HG03103 (cell line): Measurements from ENCODE around the gene DYNC1H1.
A peak's percentile ranks its signal among the peaks of the same experiment; 100 is the strongest.

Experiments used
- ATAC-seq: cut with Tn5 transposase; IDR thresholded peaks from one replicate; pipeline ENCODE4 v1.9.1; 2021; ENCODE audit warnings: low read depth; ENCODE audit not compliant: unreplicated experiment

The DYNC1H1 gene

DNA sequence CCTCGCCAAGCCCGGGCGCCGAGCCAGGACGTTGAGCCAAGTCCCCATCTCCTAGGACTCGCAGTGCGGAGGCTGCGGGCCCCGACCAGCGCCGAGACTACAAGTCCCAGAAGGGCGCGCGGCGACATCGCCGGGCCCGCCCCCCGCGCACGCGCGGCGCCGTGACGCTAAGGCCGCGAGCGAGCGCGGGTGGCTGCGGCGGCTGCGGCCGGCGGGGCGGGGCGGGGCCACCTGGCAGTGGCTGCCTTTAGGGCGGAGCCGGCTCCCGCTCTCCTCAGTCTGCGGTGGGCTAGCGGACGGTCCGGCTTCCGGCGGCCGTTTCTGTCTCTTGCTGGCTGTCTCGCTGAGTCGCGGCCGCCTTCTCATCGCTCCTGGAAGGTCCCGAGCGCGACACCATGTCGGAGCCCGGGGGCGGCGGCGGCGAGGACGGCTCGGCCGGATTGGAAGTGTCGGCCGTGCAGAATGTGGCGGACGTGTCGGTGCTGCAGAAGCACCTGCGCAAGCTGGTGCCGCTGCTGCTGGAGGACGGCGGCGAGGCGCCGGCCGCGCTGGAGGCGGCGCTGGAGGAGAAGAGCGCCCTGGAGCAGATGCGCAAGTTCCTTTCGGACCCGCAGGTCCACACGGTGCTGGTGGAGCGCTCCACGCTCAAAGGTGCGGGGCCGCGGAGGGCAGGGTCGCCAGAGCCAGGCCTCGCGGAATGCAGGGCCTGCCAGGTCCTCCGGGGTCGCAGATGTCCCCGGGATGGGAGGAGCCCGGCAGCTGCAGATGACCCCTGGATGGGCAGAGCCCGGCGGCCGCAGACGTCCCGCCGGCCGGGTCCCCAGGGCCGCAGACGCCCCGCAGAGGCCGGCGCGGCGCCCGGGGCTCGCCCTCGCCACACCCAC, at the start of gene DYNC1H1:
Gene DYNC1H1 (plus strand): TSS at position 277 of the 884 bp plus-strand sequence. CDS start 119 bp downstream, at position 396.
- peak; percentile 79 for ATAC-seq

- ATAC-seq, result no peak
Measured at GRCh38 chr14:101915871-101916815, 48.2 kb upstream of the DYNC1H1 start.

DNA sequence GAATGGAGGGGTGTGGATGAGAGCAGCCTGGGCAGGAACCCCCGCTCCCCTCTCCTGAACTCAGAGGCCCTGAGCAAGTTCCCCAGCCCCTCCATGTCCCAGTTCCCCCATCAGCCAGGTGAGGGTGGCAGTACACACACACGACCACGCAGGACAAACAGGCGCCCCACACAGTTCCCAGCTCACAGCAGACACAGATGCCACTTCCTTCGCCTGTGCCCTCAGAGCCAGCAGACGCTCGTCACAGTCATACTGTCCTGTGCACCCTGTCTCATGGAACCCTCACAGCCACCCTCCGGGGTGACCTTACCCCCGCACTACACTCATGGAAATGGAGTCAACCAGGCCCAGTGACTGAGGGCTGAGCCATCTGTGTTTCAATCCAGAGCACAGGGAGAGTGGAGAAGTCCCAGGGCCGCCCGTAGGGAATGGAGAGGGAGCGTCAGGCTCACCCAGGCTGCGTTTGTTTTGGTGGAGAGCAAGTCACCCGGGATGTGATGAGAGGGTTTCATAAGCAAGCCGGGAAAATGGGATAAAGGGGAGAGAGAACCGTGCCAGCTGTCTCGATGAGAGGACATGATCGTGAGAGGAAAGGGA, 47.5 kb upstream of the DYNC1H1 start:
- ATAC-seq, result no peak

DNA sequence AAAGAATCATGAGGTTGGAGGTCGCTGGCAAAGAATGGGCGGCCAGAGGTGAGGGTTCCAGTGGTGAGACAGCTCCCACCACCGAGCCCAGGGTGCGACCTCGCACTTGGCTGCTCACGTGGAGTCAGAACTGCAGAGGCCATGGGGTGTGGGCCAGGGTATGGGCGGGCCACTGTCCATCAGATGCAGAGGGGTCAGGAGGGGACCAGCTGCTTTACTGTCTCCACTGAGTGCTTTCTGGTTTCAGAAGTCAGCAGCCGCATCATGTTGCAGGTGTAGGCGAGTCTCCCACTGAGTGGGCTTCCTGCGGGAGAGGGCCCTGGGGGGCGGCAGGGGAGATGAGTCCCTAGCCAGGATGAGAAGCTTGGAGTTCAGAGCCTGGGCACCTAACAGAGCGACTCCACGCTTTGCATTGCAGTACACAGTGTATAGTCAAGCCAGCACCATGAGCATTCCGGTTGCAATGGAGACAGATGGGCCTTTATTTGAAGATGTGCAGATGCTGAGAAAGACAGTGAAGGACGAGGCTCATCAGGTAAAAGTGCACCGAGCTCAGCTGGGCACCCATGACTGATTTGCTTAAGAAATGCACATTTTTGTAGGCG, 46.9 kb upstream of the DYNC1H1 start:
- ATAC-seq, result no peak

DNA sequence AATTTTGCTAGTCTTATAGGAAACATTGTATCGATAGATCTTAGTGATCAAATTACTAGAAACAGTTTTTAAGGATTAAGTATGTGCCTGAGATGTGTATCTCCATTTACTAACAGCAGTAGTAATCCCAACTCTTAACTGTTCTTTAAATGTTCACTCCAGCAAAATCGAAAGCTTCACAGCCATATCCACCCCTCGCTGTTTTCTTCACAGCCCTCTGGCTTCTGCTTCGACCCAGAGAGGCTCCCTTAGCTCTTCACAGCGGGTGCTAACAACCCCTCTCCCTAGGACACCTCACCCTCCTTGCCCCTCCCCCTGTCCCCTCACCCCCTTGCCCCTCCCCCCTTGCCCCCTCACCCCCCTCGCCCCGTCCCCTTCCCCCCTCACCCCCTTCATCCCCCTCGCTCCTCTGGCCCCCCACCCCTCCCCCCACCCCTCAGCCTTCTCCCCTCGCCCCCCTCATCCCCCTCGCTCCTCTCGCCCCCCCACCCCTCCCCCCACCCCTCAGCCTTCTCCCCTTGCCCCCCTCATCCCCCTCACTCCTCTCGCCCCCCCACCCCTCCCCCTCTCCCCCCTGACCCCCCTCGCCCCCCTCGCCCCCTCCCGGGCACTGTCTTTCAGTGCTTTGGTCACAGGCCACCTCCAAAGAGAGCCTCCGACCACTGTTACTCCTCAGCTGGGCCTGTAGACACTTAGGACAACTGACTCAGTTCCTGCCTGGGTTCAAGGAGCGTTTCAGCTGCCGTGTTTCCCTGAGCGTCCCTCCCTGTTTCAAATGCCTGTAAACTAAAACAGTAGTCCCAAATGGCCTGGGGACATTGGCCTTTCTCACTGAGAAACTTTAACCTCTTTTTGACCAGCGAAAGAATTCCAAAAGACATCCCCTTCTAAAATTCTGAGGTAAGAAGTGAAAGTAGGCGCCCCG, 46.0 kb upstream of the DYNC1H1 start:
- ATAC-seq, result no peak

- ATAC-seq, result no peak
Measured at GRCh38 chr14:101920271-101920670, 44.1 kb upstream of the DYNC1H1 start.

GRCh38 chr14:101922866-101923265, 41.5 kb upstream of the DYNC1H1 start:
- ATAC-seq, result no peak

DNA sequence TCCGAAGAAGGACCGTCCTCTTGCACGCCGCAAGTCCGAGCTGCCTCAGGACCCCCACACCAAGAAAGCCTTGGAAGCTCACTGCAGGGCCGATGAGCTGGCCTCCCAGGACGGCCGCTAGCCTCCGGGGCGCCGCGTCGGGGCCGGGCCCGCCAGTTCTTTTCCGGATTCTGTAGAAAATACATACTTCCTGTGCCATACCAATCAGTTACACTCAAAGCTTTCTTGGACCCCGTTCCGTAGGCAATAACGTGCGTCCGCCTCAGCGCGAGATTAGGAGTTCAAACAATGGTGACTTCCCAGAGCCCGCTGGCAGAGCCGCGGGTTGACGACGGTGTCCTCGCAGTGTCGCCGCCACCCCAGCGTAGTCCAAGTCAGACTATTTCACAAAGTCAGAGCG, 39.2 kb upstream of the DYNC1H1 start:
- ATAC-seq, result no peak

DNA sequence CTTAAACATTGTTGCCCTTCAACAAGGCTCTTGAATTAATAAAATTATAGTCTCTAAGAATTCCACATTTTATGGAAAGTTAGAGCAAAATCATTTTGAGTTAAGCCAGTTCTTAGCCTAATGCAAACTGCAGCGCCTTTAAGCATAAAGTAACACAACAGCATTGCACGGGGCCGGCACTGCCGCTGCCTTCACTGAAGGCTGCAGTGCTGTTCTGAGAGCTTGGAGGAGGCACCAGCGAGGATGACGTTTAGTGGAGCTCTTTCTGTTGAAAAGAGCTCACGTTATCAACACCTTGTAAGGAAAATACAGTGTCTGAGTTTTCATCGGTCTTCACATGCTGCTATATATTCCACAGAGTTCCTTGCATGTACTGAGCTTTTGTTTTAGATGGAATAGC, 38.3 kb upstream of the DYNC1H1 start:
- ATAC-seq, result no peak

DNA sequence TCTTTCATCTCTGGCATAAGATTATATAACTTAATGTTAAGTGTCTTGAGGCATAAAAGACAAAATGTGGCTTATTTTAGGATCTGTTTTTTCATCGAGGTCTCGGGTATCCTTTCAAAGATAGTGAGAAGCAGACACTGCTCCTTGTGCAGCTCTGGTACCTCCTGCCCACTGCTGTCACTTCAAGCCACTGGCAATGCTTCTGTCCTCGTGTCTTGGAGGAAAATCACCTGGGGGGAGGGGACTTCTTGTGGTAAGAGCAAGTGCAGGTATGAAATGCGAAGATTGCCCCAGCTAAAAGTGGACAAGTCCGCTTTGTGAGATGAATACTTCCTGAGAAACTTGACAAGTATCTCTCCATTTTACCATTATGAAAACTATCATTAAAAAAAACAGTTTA, 37.8 kb upstream of the DYNC1H1 start:
- ATAC-seq, result no peak

- ATAC-seq, result no peak
Measured at GRCh38 chr14:101927859-101928258, 36.5 kb upstream of the DYNC1H1 start.

- no peak for ATAC-seq
Measured at GRCh38 chr14:101928415-101928841, 35.9 kb upstream of the DYNC1H1 start.

DNA sequence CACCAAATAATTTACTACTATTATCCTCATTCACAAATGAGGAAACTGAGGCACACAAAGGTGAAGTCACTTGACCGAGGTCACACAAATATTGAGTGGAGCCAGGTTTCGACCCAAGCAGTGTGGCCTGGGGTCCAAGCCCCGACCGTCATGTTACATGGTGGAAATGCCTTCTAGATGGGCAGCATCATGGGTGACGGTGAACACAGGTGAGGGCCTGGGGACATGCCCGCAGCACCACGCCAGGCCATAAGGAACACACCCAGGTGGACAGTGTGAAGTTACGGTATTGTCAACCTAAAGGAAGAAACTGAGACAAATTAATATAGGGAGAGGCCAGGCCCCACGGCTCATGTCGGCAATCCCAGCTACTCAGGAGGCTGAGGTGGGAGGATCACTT, 35.3 kb upstream of the DYNC1H1 start:
- ATAC-seq, result no peak

GRCh38 chr14:101929946-101930345, 34.4 kb upstream of the DYNC1H1 start:
- no peak for ATAC-seq

GRCh38 chr14:101932673-101933072, 31.7 kb upstream of the DYNC1H1 start:
- ATAC-seq, result no peak

DNA sequence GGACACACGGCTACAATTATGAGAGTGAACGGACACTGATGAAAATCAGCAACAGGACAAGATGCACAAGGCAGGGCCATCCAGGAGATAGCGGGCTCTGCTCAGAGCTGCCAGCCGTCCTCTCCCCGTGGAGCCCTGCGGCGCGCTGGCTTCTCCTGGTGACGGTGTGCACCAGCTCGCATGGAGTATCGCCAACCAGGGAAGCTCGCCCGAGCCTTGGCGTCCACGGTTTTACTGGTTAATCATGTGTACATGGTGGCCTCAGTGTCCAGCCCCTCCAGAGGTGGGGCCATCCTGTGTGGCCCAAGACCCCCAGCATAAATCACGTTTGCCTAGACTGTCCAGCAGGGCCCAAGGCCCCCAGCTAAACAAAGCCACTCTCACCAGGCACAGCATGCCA, 31.2 kb upstream of the DYNC1H1 start:
- no peak for ATAC-seq

GRCh38 chr14:101934601-101935150, 29.7 kb upstream of the DYNC1H1 start:
- no peak for ATAC-seq

- ATAC-seq, result no peak
Measured at GRCh38 chr14:101937926-101938767, 26.2 kb upstream of the DYNC1H1 start.
